ENCODE measurements around the gene NCK2.

The NCK2 gene

GRCh38 chr2:105734762-105735538 is 9.8 kb upstream of the NCK2 start:
- no peak for DNase-seq (ENCODE audit: extremely low read depth in 1 of 2, low read depth in 1 of 2)

DNA sequence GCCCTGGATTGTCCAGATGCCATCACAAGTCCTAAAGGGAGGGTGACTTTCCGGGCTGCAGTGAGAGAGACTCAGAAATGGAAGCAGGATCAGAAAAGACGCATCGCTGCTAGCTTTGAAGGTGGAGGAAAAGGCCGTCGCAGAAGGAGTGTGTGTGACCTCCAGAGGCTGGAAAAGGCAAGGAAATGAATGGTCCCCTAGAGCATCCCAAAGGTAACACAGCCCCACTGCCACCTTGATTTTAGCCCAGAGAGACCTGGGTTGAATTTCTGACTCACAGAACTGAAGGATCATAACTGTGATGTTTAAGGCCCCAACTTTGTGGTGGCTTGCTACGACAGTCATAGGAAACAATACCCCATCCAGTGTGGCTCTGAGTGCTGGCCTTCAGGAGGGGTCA is 8.6 kb upstream of the NCK2 start:
- no peak for DNase-seq (ENCODE audit: extremely low read depth in 1 of 2, low read depth in 1 of 2)

DNA sequence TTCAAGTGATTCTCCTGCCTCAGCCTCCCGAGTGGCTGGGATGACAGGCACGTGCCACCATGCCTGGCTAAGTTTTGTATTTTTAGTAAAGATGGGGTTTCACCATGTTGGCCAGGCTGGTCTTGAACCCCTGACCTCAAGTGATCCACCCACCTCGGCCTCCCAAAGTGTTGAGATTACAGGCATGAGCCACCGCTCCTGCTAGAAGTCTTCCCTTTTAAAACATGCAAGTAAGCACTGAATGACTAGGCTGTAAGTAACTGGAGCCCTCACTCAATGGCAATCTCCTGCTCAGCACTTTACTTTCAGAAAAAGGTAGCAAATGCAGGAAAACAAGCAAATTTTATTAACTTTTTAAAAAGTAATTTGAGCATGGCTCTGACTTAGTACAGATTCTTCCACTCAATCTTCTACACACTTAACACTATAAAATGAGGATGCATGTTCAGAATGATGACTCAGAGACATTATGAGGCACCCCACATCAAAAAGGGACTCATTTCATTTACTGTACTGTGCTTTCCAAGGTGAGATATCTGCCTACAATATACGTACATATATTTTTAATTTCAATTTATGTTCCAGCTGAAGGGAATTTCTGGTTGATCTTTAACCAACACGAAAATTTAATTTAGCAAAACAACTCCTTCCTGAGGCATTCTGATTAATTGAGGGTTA is 6.6 kb upstream of the NCK2 start:
- DNase-seq (ENCODE audit: extremely low read depth in 1 of 2, low read depth in 1 of 2): no peak

DNA sequence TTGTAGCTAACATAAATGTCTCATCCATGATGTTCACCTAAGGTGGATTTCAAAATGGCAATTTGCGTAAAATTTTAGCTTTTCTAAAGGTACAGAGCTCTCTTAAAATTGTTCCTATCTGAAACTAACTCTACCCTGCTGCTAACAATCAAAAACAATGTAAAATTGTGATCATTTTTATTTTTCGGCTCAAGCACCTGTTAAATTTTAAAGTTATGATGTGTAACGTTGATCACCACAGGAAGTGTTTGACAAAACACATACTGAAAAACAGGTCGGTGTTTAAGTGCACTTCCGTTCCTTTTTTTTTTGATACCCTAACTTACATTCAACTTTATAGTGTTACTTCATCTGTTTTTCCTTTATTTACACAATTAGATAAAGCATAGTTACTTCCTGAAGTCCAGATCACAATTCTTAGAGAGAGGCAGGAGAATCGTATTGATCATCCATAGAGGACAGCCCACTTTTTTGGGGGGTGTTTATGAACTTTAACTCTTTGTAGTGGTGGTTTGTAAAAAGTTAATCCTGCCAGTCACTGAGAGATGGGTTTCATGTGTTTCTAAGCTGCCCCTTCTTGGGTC is 6.0 kb upstream of the NCK2 start:
- DNase-seq (ENCODE audit: extremely low read depth in 1 of 2, low read depth in 1 of 2): no peak

- no peak for DNase-seq (ENCODE audit: extremely low read depth in 1 of 2, low read depth in 1 of 2)
Measured at GRCh38 chr2:105739426-105739825, 5.3 kb upstream of the NCK2 start.

GRCh38 chr2:105739944-105740530 is 4.7 kb upstream of the NCK2 start:
- DNase-seq (ENCODE audit: extremely low read depth in 1 of 2, low read depth in 1 of 2): no peak

DNA sequence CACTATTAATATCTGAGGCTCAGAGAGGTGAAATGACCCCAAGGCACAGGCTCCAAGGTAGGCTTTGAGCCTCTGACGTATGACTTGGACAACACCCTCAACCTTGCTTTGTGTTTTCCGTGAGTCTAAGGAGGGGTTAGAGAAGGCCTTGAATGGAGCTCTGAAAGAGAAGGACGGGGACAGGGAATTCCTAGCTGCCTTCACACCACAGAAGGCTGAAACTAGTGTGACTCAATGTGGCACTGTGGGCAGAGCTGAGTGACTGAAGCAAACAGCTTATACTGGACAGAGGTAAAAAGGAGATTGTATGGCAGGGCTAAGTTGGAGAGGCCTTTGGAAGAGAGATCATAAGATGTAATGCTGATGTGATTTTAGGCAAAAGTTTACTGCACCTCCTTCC is 3.5 kb upstream of the NCK2 start:
- no peak for DNase-seq (ENCODE audit: extremely low read depth in 1 of 2, low read depth in 1 of 2)

DNA sequence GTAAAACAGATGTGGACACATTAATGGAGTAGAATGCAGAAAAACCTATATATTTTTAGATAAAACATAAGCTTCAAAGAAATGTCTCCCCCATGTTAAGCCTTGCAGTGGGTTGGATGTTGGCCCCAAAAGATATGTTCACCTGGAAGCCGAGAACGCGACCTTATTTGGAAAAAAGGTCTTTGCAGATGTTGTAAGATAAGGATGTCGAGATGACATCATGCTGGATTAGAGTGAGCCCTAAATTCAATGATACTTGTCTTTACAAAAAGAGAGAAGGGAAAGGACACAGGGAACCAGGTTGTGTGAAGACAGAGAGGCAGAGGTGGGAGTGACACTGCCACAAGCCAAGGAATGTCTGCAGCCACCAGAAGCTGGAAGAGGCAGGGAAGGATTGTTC is 3.1 kb upstream of the NCK2 start:
- no peak for DNase-seq (ENCODE audit: extremely low read depth in 1 of 2, low read depth in 1 of 2)

GRCh38 chr2:105744091-105744908 is 412 bp upstream of the NCK2 start:
- DNase-seq (ENCODE audit: extremely low read depth in 1 of 2, low read depth in 1 of 2): peak in 1 of 2 donors; percentile 60

DNA sequence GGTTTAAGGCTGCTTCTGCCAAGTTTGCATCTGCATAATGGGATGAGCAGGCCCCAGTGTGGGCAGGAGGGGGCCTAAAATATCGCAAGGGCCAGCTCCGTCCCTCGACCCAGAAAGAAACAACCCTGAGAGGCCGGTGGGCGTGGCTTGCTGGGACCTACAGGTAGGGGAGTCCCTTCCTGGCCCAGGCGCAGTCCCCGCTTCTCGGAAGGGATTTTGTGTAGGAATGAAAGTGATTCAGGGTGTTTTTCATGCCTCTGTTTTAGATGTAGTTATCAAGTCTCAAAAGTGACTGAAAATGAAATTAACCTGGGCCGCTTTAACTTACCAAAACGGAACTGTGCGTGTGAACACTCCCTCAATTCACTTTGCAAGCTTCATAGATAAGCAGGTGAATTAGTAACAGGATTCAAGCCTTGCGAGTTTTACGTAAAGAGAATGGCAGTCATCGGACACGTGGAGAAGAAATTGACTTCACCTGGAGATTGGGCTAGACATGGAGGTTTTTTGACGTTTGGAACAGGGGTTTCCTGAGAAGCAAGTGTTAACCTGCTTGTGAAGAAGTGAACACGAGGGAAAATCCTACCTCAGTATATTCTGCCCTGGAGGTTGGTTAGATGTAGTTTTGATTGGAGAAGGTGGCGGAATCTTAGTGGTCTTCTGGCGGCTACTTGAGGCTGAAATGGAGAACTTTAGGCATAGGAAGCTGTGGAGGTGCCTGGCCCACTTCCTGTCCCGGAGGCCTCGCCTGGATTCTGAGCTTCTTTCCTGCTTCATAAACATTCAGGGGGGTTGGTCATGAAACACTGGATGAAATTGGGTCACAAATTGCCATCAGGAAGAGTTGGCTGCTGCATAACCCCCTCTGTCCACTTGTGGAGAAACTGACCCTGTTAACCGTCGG is 1.7 kb downstream of the NCK2 start:
- peak; percentile 46 to 65 for DNase-seq (ENCODE audit: extremely low read depth in 1 of 2, low read depth in 1 of 2)

DNA sequence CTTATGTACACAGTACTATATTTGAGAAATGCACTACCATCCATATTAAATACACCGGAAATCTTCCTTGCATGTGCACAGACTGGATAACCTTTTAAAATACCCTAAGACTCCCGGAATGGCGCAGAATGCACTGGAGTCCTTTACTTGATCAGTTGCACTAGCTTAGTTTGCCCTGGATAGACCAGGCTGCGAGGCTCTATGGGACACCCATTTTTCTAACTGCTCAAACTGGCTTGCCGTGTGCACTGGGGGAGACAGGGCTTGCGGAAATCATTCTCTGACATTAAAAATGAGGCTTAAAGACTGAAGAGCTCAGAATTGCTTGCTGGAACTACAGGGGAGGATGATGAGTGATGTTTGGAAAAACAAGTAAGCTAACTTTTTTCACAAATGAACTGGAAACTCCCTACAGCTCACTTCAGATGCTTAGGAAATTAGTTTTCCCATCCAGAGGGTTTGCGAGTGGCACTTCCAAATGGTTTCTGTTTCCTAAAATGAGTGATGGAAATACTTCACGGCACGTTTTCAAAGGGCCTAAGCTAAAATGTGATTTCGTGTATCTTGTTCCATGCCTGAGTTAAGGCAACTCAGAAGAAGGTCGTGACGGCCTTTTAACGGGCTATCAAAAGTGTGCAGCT is 2.7 kb downstream of the NCK2 start:
- no peak for DNase-seq (ENCODE audit: extremely low read depth in 1 of 2, low read depth in 1 of 2)

GRCh38 chr2:105747991-105748390 is 3.3 kb downstream of the NCK2 start:
- DNase-seq (ENCODE audit: extremely low read depth in 1 of 2, low read depth in 1 of 2): no peak

DNA sequence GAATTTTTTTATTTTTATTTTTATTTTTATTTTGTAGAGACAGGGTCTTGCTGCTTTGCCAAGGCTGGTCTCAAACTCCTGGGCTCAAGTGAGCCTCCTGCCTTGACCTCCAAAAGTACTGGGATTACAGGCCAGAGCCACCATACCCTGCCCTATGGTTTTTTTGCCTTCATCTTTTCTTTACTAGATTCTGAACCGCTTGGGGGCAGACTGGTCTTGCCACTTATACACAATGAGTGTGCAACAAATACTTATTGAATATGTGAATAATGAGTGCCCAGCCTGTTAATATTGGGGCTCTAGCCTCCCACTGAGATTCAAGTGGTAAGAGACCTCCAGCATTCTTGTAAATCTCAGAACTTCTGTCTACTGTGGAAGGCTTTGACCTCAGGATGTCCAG is 3.9 kb downstream of the NCK2 start:
- DNase-seq (ENCODE audit: extremely low read depth in 1 of 2, low read depth in 1 of 2): no peak

DNA sequence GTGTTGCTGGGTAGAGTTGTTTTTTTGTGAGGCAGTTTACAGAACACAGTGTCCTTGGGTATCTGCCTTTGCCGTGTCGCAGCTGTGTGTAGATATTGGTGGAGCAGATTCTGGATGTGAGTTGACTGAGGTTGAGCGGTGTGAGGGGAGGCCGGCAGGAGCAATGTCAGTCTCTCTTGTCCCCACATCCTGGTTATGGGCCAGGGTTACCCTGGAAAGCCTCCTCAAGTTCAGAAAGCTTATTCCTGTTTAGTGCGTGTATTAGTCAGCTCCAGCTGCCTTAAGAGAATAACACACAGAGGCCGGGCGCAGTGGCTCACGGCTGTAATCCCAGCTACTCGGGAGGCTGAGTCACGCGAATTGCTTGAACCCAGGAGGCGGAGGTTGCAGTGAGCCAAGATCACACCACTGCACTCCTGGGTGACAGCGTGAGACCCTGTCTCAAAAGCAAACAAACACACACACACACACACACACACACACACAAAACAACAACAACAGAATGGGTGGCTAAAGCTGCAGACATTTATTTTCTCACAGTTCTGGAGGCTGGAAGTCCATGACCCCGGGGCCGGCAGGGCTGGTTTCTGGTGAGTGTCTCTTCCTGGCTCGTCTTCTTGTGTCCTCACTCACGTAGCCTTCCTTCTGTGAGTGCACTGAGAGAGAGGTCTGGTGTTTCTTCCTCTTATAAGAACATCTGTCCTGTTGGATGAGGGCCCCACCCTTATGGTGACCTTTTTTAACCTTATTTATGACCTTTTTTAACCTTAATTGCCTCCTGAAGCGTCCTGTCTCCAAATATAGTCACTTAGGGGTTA is 5.1 kb downstream of the NCK2 start:
- DNase-seq (ENCODE audit: extremely low read depth in 1 of 2, low read depth in 1 of 2): no peak

DNA sequence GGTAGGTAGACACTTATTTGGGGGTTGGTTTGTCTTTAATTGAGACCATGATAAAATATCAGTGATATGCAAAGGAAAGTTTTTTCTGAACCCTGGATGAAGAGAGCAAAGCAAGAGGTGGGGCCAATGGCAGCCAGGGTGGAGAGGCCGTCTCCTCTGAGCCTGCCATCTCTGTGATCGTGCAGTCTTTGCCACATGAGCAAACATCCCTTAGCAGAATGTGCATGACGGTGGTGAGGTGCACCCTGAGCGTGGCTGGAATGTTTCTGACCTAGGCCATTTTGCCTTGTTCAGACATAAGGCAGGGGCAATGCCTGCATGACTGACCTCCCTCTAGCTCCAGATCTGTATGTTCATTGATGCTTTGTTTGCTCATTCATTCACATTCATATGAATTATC is 6.0 kb downstream of the NCK2 start:
- no peak for DNase-seq (ENCODE audit: extremely low read depth in 1 of 2, low read depth in 1 of 2)

- no peak for DNase-seq (ENCODE audit: extremely low read depth in 1 of 2, low read depth in 1 of 2)
Measured at GRCh38 chr2:105751272-105751671, 6.6 kb downstream of the NCK2 start.

- DNase-seq (ENCODE audit: extremely low read depth in 1 of 2, low read depth in 1 of 2): no peak
Measured at GRCh38 chr2:105752691-105753358, 8.1 kb downstream of the NCK2 start.

DNA sequence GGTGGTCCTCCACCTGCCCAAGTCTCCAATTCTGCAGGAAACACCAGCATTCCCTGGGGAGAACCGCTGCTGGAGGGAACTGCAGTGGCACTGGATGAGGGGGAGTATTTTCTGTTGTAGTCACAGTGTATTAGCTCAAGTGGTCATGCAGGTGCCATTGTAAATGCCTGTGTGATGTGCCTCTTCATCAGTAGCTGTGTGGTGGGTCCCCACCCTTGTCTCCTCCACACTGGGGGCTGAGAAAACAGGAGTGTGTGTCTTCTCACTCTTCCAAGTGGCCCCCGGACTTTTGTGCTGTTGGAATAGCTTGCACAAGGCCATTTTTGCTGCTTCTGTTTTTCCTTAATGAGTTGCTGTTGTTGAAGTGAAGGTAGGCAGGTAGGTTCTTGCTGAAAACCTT is 8.7 kb downstream of the NCK2 start:
- DNase-seq (ENCODE audit: extremely low read depth in 1 of 2, low read depth in 1 of 2): no peak
